H9 (cell line): ENCODE data around the gene IGFBP5. TPM values are rescaled to one million over a fixed set of nuclear protein-coding genes. Genes with fewer than 3 reads are reported as not detected.

Experiments used
- DNase-seq: peaks from one replicate; pipeline ENCODE4 v3.0.0-alpha.2; 2017
- H2AFZ ChIP-seq: one replicate; pipeline ENCODE4 v1.6.1; 2013; ENCODE audit warnings: mild to moderate bottlenecking, low read length, control low read depth, moderate library complexity
- H2AK5ac ChIP-seq: 2 replicates; pipeline ENCODE4 v1.6.1; 2013; ENCODE audit warnings: low read length, control low read depth, mixed read lengths; ENCODE audit not compliant: insufficient read length
- H2BK120ac ChIP-seq: one replicate; pipeline ENCODE4 v1.6.1; 2013; ENCODE audit warnings: low read depth, mild to moderate bottlenecking, low read length, control low read depth, inconsistent platforms; ENCODE audit not compliant: poor library complexity, severe bottlenecking
- H2BK12ac ChIP-seq: 2 replicates; pipeline ENCODE4 v1.6.1; 2013; ENCODE audit warnings: low read length, control low read depth, mixed read lengths, low read depth; ENCODE audit not compliant: insufficient read length
- H2BK15ac ChIP-seq: 2 replicates; pipeline ENCODE4 v1.6.1; 2013; ENCODE audit warnings: low read depth, low read length, control low read depth
- H2BK20ac ChIP-seq: one replicate; pipeline ENCODE4 v1.6.1; 2013; ENCODE audit warnings: low read depth, mild to moderate bottlenecking, low read length, control low read depth, inconsistent platforms; ENCODE audit not compliant: poor library complexity, severe bottlenecking
- H2BK5ac ChIP-seq: 2 replicates; pipeline ENCODE4 v1.6.1; 2013; ENCODE audit warnings: low read length, control low read depth, mixed read lengths; ENCODE audit not compliant: insufficient read length
- H3K14ac ChIP-seq: 2 replicates; pipeline ENCODE4 v1.6.1; 2013; ENCODE audit warnings: low read length, control low read depth; ENCODE audit not compliant: insufficient read depth
- H3K18ac ChIP-seq: 2 replicates; pipeline ENCODE4 v1.6.1; 2013; ENCODE audit warnings: low read depth, mild to moderate bottlenecking, mixed read lengths, low read length, control low read depth; ENCODE audit not compliant: insufficient read length
- H3K23ac ChIP-seq: 2 replicates; pipeline ENCODE4 v1.6.1; 2013; ENCODE audit warnings: low read length, control low read depth, mixed read lengths, low read depth; ENCODE audit not compliant: insufficient read length
- H3K23me2 ChIP-seq: 2 replicates; pipeline ENCODE4 v1.6.1; 2013; ENCODE audit warnings: low read depth, mild to moderate bottlenecking, mixed read lengths, low read length, control low read depth; ENCODE audit not compliant: insufficient read length, poor library complexity, severe bottlenecking
- H3K27ac ChIP-seq: 2 replicates; pipeline ENCODE4 v1.5.1; 2013; ENCODE audit warnings: low read length, control low read depth, mixed read lengths, low read depth; ENCODE audit not compliant: insufficient read length
- H3K27me3 ChIP-seq: 2 replicates; pipeline ENCODE4 v1.6.1; 2013; ENCODE audit warnings: low read length, control low read depth, inconsistent platforms; ENCODE audit not compliant: insufficient read depth
- H3K4ac ChIP-seq: 2 replicates; pipeline ENCODE4 v1.6.1; 2013; ENCODE audit warnings: low read depth, mild to moderate bottlenecking, control low read depth, inconsistent platforms, low read length, moderate library complexity
- H3K4me1 ChIP-seq: 2 replicates; pipeline ENCODE4 v1.6.1; 2013; ENCODE audit warnings: low read length, control low read depth, inconsistent platforms; ENCODE audit not compliant: insufficient read depth
- H3K4me2 ChIP-seq: 2 replicates; pipeline ENCODE4 v1.6.1; 2013; ENCODE audit warnings: low read length, control low read depth, mixed read lengths; ENCODE audit not compliant: insufficient read length, insufficient read depth
- H3K56ac ChIP-seq: 2 replicates; pipeline ENCODE4 v1.6.1; 2013; ENCODE audit warnings: low read depth, mild to moderate bottlenecking, mixed read lengths, low read length, control low read depth; ENCODE audit not compliant: insufficient read length
- H3K79me1 ChIP-seq: 2 replicates; pipeline ENCODE4 v1.6.1; 2013; ENCODE audit warnings: low read depth, mild to moderate bottlenecking, moderate library complexity, low read length, control low read depth, inconsistent platforms; ENCODE audit not compliant: insufficient read depth, poor library complexity, severe bottlenecking
- H3K79me2 ChIP-seq: 2 replicates; pipeline ENCODE4 v1.6.1; 2013; ENCODE audit warnings: low read length, control low read depth, inconsistent platforms; ENCODE audit not compliant: insufficient read depth
- H3K9ac ChIP-seq: 2 replicates; pipeline ENCODE4 v1.6.1; 2013; ENCODE audit warnings: low read length, control low read depth, mixed read lengths; ENCODE audit not compliant: insufficient read length; ENCODE audit errors: extremely low read depth
- H3K9me3 ChIP-seq: one replicate; pipeline ENCODE4 v1.6.1; 2013; ENCODE audit warnings: low read depth, low read length, inconsistent platforms; ENCODE audit not compliant: control insufficient read depth
- H3T11ph ChIP-seq: one replicate; pipeline ENCODE4 v1.6.1; 2013; ENCODE audit warnings: mild to moderate bottlenecking, low read length, control low read depth, inconsistent platforms
- H4K20me1 ChIP-seq: one replicate; pipeline ENCODE4 v1.6.1; 2013; ENCODE audit not compliant: control insufficient read depth, insufficient read length, insufficient read depth
- H4K5ac ChIP-seq: 2 replicates; pipeline ENCODE4 v1.6.1; 2013; ENCODE audit warnings: low read depth, mild to moderate bottlenecking, mixed read lengths, low read length, control low read depth; ENCODE audit not compliant: insufficient read length
- H4K8ac ChIP-seq: replicated peaks from 2 replicates; pipeline ENCODE4 v1.6.1; 2013; ENCODE audit warnings: low read length, control low read depth, mixed read lengths, low read depth; ENCODE audit not compliant: insufficient read length
- H4K91ac ChIP-seq: 2 replicates; pipeline ENCODE4 v1.6.1; 2013; ENCODE audit warnings: low read depth, mild to moderate bottlenecking, moderate library complexity, mixed read lengths, low read length, control low read depth; ENCODE audit not compliant: insufficient read length
- H3K27ac Mint-ChIP-seq, 3 experiments: 2 replicates in 2 of 3; 3 replicates in 1 of 3; pipeline ENCODE4 v1.8.0; 2020 to 2021; ENCODE audit warnings: mixed read lengths in 3 of 3, mild to moderate bottlenecking in 1 of 3, moderate library complexity in 1 of 3
- H3K27me3 Mint-ChIP-seq: 2 replicates; pipeline ENCODE4 v1.8.0; 2021; ENCODE audit warnings: low read depth, mild to moderate bottlenecking, moderate library complexity, mixed read lengths
- H3K36me3 Mint-ChIP-seq, 3 experiments: 2 replicates in 2 of 3; 3 replicates in 1 of 3; pipeline ENCODE4 v1.8.0; 2020 to 2021; ENCODE audit warnings: low read depth in 3 of 3, mixed read lengths in 3 of 3; ENCODE audit not compliant: insufficient read depth in 1 of 3
- H3K4me1 Mint-ChIP-seq, 2 experiments: 2 replicates each; pipeline ENCODE4 v1.8.0; 2020; ENCODE audit warnings: mixed read lengths in 2 of 2
- H3K4me3 Mint-ChIP-seq, 2 experiments: 2 replicates in 1 of 2; 3 replicates in 1 of 2; pipeline ENCODE4 v1.8.0; 2020 to 2021; ENCODE audit warnings: mild to moderate bottlenecking in 2 of 2, mixed read lengths in 2 of 2, moderate library complexity in 1 of 2
- H3K9me3 Mint-ChIP-seq, 2 experiments: 2 replicates in 1 of 2; 3 replicates in 1 of 2; pipeline ENCODE4 v1.8.0; 2020; ENCODE audit warnings: mild to moderate bottlenecking in 2 of 2, mixed read lengths in 2 of 2, moderate library complexity in 1 of 2
- CTCF ChIP-seq: fragments of 200-600 bp; sonication (generic); conservative IDR thresholded peaks from 3 replicates; pipeline ENCODE4 v1.8.0; 2021; ENCODE audit warnings: antibody characterized with exemption, mild to moderate bottlenecking
- WGBS: extraction: QIAGEN DNeasy Blood & Tissue Kit; methylation state at CpG from one replicate; pipeline ENCODE4 v1.1.7; 2013; ENCODE audit warnings: missing lambda C conversion rate, low lambda C conversion rate, mixed read lengths; ENCODE audit not compliant: insufficient read length; ENCODE audit errors: extremely low coverage; 5-methylcytosine and 5-hydroxymethylcytosine counted together
- total RNA-seq: library from RNA; stranded (reverse); gene quantifications from 2 replicates; pipeline ENCODE4 v1.2.1, GENCODE V29; 2021

Gene IGFBP5
- total RNA-seq, 1 experiment from 2014 or later: 0.90 TPM

DNA sequence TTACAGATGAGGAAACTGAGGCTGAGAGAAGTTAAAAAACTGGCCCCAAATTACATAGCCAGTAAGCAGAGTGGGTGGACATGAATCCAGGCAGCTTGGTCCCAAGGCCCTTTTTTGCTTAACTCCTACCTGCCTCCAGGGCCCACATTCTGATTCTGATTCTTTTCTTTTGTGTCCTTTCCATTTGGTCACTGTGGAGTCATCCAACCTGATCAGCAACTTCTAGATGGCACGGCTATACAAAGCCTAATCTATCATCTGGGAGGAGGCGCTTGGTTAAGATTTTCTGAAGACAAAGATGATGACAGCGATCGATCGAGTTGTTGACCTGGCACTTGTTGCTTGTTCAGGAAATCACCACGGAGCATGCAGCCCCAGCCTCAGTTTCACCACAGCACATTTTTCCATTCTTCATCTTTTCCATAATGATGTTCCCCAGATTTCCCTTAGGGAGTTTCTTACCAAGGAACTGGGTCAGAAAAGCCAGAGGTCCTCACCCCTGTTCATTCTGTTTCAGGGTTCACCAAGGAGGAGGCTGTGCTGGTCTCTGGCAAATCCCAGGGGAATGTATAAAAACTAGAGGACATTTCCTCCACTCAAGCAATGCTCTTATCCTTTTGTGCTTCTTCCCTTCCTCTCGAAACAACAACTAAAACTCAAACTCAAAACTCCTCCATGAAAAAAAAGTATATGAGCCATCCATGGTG lies 69.0 kb downstream of the IGFBP5 start:
- H3K4ac ChIP-seq: no peak overlapping the region
- H3K79me1 ChIP-seq: no peaks in the 10 kb centered on the region
- H3K14ac ChIP-seq: no peak overlapping the region
- no peak for TF ChIP-seq CTCF
- no CpG with 5 or more reads among the region's 7 CpGs for WGBS
- H3K23ac ChIP-seq: no peak overlapping the region
- H3K4me1 Mint-ChIP-seq: peaks cover 16 to 17% of the 10 kb centered on the region in 2 experiments
- no peaks in the 10 kb centered on the region for H3K79me2 ChIP-seq
- no peak overlapping the region for H2BK5ac ChIP-seq
- no peaks in the 10 kb centered on the region for H3K27me3 ChIP-seq
- no peak overlapping the region for H2BK20ac ChIP-seq
- H3K9me3 ChIP-seq: no peaks in the 10 kb centered on the region
- H2BK12ac ChIP-seq: no peak overlapping the region
- H2BK120ac ChIP-seq: no peak overlapping the region
- no peak overlapping the region for H2AK5ac ChIP-seq
- H4K20me1 ChIP-seq: no peaks in the 10 kb centered on the region
- H4K8ac ChIP-seq: no peak overlapping the region
- no peak overlapping the region for H3T11ph ChIP-seq
- no peaks in the 10 kb centered on the region for H3K4me1 ChIP-seq
- no peak overlapping the region for H4K91ac ChIP-seq
- H3K4me3 Mint-ChIP-seq: no peak overlapping the region; a peak in 1 of 5 replicates
- H3K4me2 ChIP-seq: no peak overlapping the region
- H3K56ac ChIP-seq: no peak overlapping the region
- no peaks in the 10 kb centered on the region for H3K23me2 ChIP-seq
- peaks cover 1% of the 10 kb centered on the region for H3K27me3 Mint-ChIP-seq
- no peak overlapping the region for H3K27ac Mint-ChIP-seq
- H2BK15ac ChIP-seq: no peak overlapping the region
- H3K18ac ChIP-seq: no peak overlapping the region
- H2AFZ ChIP-seq: no peak overlapping the region
- H4K5ac ChIP-seq: no peak overlapping the region
- DNase-seq: no peak
- no peaks in the 10 kb centered on the region for H3K9me3 Mint-ChIP-seq
- no peaks in the 10 kb centered on the region for H3K36me3 Mint-ChIP-seq
- no peak overlapping the region for H3K27ac ChIP-seq
- H3K9ac ChIP-seq: no peak overlapping the region
